SU-DHL-6 (cell line): Measurements from ENCODE around the gene MYO1D.

ENCODE experiments used
- CTCF ChIP-seq: fragments of 200-600 bp; sonication (generic); IDR thresholded peaks from one replicate; pipeline ENCODE4 v1.5.1; 2017; ENCODE audit warnings: antibody characterized with exemption, mild to moderate bottlenecking, low read length, moderate library complexity; ENCODE audit not compliant: insufficient read depth, poor library complexity, severe bottlenecking
- EZH2phosphoT487 ChIP-seq: fragments of 200-600 bp; sonication (generic), shearing (Covaris generic); conservative IDR thresholded peaks from 2 replicates; pipeline ENCODE4 v1.6.1; 2018; ENCODE audit warnings: mild to moderate bottlenecking, antibody characterized with exemption, low read length, moderate library complexity, mixed read lengths

- TF ChIP-seq CTCF (no peak), EZH2phosphoT487 (no peak)
Measured at GRCh38 chr17:32515677-32516383, 361.1 kb downstream of the MYO1D start.
